ENCODE measurements around the gene CERT1. TPM values are rescaled to one million over a fixed set of nuclear protein-coding genes. Genes with fewer than 3 reads are reported as not detected.
"Not testable (repeated sequence)": the region's sequence is repeated elsewhere in the genome, so short reads cannot be mapped to it uniquely, and the experiment has no call there.

CERT1 gene
- total RNA-seq, 1 experiment from 2014 or later, result 21.8 TPM

DNA sequence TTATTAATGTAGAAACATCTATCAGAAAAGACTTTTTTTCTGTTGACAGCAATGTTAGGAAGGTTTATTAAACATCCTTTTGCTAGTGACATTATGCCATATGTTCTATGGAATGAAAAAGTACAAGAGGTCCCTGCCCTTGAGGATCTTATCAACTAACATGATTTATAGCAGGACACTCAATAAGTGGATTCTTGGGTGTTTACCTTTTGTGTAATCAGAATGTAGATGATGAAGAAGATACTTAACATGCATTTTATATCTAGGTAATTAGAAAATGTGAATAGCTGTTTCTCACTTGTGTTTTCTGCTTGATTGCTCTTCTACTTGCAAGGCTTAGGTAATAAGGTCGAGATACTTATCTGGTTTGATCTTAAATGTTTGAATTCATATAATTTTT lies 169.5 kb downstream of the CERT1 start:
- DNase-seq (ENCODE audit: low read depth, low spot score), result no peak
- in situ Hi-C loops (cut with HindIII; ENCODE audit: low pct_unique_long_range_greater_than_20kb, low sequenced_read_pairs), result no loop called here

DNA sequence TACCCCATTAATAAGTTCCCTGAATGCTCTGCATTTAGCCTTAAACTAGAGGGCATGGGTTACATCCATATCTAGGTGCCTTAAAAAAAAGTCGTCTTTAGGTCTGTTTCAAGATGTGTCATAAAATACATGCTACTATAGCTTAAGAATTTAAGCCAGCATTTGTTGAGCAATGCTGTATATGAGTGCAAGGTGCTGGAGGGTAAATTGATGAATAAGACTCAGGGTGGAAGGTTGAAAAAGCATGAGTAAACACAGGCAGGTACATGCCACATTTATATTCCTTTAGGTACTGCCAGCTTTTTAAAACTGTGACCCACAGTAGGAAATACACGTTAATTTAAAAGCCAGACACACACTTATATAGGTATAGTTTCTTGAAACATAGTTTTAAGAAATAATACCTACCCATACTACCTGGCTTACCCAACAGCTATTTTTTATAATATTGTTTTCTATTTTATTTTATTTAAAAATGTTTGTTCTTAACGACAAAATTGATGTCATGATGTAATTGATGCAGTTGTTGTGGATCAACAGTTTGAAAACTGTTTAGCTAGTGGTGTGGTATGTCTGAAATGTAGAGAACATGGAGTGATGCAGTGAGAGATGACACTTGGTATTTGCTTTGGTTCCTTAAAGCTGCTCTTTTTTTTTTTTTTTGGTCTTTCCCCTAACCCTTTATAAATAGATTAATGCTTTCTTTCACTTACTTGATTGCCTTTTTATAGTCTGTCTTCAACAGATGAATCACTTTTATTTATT lies 170.5 kb downstream of the CERT1 start:
- DNase-seq (ENCODE audit: low read depth, low spot score), result no peak
- in situ Hi-C loops (cut with HindIII; ENCODE audit: low pct_unique_long_range_greater_than_20kb, low sequenced_read_pairs), result no loop called here

DNA sequence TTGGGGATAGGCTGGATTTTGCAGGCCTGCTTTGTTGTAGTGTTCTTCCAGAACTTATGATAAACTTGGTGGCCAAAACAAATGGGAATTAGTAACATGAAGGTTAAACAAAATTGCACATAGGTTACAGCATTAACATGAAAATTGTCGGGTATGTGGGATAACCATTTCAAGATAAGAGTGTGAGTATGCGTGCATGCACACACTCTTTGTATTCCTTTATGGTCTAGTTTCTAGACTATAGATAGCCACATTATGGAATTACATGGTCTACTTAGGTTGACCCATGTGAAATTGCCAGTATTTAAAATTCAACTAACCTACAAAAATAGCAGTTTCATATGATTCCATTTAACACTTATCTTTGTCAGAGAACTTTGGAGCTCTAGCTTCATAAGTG lies 173.0 kb downstream of the CERT1 start:
- no peak for DNase-seq (ENCODE audit: low read depth, low spot score)
- in situ Hi-C loops (cut with HindIII; ENCODE audit: low pct_unique_long_range_greater_than_20kb, low sequenced_read_pairs), result no loop called here

DNA sequence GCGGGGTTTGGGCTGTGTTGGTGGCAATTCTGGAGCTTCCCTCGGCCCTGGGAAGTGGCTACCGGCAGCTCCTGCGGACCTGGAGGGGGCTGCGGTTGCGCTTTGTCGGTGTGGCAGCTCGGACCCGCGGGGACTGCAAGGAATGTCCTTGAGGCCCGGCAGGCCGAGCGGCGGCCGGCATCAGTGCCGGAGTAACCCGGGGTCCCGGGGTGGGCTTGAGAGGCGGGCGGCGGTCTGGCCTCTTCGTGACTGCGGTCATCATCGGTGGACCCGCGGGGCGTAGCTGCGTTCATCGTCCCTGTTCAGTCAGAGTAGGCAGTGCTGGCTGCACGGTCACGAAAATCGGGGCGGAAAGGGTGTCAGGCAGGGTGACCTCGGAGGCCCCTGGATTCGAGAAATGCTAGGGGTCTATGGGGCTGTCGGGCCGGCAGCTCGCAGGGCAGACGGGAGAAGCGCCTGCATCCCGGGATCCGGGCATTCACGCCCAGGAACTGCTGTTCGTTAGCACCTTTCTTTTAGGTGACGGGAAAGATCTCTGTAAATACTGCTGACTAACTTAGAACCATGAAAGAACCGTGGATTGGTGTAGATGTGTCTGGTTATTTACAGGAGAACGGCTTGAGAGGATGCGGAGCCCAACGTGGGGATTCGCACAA lies 173.9 kb downstream of the CERT1 start:
- in situ Hi-C loops (cut with HindIII; ENCODE audit: low pct_unique_long_range_greater_than_20kb, low sequenced_read_pairs), result no loop called here

DNA sequence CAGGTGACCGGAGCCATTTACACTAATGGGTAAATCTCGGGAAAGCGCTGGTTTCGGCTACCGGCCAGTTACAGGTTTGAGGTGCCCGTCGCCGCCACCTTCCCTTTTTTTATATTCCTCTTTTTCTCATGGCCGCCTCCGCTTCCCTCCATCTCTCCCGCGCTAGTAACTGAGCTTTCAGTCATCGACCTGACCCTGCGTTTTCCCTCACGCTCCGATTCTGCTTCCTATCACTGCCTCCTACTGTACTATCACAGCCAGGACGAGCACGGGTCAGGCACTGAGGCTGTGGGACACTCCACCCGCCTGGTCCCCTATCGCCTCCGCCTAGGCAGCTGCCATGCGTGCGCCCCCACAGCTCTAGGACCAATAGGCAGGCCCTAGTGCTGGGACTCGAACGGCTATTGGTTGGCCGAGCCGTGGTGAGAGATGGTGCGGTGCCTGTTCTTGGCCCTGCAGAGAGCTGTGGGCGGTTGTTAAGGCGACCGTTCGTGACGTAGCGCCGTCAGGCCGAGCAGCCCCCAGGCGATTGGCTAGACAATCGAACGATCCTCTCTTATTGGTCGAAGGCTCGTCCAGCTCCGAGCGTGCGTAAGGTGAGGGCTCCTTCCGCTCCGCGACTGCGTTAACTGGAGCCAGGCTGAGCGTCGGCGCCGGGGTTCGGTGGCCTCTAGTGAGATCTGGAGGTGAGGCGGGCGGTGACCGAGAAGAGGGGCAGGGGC lies 174.7 kb downstream of the CERT1 start, which contains the start of gene HMGCR:
Gene HMGCR, plus strand, starts transcription at position 606 of the 722 bp plus-strand sequence. CDS start 5,386 bp downstream, outside the sequence.
- in situ Hi-C loops (cut with HindIII; ENCODE audit: low pct_unique_long_range_greater_than_20kb, low sequenced_read_pairs), result no loop called here
- DNase-seq (ENCODE audit: low read depth, low spot score), result peak; percentile 99

More for the DNA sequence above, 173.9 kb downstream of the CERT1 start:
- peak; percentile 26 for DNase-seq (ENCODE audit: low read depth, low spot score)

DNA sequence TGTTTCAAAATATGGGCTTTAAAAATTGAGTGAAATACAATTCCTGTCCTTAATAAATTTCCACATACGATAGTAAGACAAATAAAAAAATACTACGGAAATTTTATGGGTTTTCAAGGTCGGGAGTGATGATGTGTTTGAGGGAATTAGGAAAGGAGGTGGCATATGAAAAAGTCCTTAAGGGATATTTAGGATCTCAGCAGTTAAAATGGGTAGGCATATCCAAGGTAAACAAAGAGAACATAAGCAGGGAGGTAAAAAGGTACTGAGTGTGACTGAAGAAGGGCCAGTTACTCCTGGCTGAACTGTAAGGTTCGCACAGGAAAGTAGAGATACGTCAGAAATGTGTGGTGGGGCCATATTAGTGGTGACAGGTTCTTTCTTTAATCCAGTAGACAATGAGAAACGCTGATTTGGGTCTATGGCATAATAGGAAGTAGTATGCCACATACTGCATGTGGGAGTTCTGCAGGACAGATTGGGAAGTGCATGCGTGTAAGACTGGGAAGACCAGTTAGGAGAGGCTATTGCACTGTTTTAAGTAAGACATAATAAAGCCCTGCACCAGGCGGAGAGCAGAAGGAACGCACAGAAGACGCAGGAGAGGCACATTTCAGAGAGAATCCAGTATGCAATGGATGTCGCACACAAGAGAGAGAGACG lies 175.3 kb downstream of the CERT1 start:
- in situ Hi-C loops (cut with HindIII; ENCODE audit: low pct_unique_long_range_greater_than_20kb, low sequenced_read_pairs), result no loop called here

DNA sequence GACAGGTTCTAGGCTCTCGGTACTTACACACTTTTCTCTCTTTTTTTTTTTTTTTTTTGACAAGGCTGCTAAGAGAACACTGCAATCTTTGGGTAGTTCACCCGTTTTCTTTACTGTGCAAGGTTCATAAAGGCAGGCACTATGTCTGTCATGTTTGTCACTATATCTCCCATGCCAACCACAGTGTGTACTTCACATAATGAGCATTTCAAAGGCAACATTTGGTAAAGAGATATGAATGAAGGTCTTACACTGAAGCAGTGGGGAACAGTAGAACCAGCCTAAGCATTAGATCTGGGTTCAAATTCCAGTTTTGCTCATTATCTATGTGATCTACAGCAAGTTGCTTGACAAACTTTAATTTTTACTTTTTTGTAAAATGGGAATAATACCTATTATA lies 175.9 kb downstream of the CERT1 start:
- in situ Hi-C loops (cut with HindIII; ENCODE audit: low pct_unique_long_range_greater_than_20kb, low sequenced_read_pairs), result no loop called here
- peak; percentile 15 for DNase-seq (ENCODE audit: low read depth, low spot score)

More for the DNA sequence above, 175.3 kb downstream of the CERT1 start:
- DNase-seq (ENCODE audit: low read depth, low spot score), result peak; percentile 93

DNA sequence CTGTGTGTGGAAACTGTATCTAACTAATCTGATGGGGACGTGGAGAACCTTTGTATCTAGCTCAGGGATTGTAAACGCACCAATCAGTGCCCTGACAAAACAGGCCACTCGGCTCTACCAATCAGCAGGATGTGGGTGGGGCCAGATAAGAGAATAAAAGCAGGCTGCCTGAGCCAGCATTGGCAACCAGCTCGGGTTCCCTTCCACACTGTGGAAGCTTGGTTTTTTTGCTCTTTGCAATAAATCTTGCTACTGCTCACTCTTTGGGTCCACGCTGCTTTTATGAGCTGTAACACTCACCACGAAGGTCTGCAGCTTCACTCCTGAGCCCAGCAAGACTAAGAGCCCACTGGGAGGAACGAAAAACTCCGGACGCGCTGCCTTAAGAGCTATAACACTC lies 177.0 kb downstream of the CERT1 start:
- DNase-seq (ENCODE audit: low read depth, low spot score); in situ Hi-C loops (cut with HindIII; ENCODE audit: low pct_unique_long_range_greater_than_20kb, low sequenced_read_pairs): not testable (repeated sequence)

DNA sequence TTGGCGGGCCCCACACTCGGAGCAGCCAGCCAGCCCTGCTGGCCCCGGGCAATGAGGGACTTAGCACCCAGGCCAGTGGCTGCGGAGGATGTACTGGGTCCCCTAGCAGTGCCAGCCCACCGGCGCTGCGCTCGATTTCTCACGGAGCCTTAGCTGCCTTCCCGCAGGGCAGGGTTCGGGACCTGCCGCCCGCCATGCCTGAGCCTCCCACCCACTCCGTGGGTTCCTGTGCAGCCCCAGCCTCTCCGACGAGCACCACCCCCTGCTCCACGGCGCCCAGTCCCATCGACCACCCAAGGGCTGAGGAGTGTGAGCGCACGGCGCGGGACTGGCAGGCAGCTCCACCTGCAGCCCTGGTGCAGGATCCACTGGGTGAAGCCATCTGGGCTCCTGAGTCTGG lies 177.7 kb downstream of the CERT1 start:
- in situ Hi-C loops (cut with HindIII; ENCODE audit: low pct_unique_long_range_greater_than_20kb, low sequenced_read_pairs); DNase-seq (ENCODE audit: low read depth, low spot score): not testable (repeated sequence)

DNA sequence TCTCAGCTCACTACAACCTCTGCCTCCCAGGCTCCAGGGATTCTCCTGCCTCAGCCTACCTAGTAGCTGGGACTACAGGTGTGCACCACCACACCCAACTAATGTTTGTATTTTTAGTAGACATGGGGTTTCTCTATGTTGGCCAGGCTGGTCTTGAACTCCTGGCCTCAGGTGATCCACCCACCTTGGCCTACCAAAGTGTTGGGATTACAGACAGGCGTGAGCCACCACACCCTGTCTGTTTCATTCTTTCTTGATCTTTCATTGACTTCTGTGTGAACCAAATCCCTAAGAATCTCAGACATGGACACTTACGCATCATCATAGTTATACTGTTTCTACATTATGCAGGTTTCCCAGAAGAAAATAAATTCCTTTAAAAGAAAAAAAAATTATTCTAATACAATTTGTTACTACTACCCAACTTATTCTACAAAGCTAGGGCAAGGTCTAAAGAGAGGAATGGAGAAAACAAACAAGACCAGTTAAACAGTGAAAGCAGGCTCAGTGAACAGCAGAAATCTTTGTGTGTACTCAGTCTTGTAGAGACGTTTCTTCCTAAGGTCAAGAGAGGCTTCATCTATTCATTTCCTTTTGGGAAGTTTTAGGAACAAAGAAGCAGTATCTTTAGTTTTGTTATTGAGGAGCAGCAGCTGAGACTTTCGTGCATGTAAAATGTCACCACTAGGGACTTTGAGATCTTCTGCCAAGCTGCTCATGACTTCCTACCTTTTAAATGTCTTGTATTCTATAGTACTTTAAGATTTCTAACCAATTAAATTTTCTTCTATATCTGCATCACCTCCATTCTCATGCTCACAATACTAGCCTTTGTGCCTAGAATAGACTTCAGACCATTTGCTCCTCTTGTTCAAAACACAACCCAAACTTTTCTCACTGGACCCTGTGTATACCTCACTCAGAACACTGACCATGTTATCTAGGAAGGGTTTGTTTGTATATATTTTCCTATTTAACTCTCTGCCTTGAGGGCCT lies 180.0 kb downstream of the CERT1 start:
- peak; percentile 99 for DNase-seq (ENCODE audit: low read depth, low spot score)
- in situ Hi-C loops (cut with HindIII; ENCODE audit: low pct_unique_long_range_greater_than_20kb, low sequenced_read_pairs), result no loop called here

DNA sequence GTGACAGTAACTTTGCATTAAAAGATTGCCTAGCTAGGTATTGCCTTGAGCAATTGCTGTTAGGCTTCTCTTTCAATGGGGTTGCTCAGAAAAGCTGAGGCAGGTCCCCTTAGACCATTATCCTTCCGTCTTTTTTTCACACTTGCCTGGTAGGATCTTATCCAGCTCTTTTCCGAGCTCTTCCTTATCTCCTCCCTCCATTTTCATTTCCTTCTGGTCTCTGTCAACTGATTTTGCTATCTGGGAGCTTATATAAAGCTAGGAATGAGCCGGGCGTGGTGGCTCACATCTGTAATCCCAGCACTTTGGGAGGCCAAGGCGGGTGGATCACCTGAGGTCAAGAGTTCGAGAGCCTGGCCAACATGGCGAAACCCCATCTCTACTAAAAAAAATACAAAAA lies 181.0 kb downstream of the CERT1 start:
- no peak for DNase-seq (ENCODE audit: low read depth, low spot score)
- in situ Hi-C loops (cut with HindIII; ENCODE audit: low pct_unique_long_range_greater_than_20kb, low sequenced_read_pairs), result no loop called here

Small RNAs within 50 kb of the gene (small RNA-seq; reads per million reads assigned to genes)
- 0 reads per million in 2 experiments for gene RNU7-175P

Other genes with a start within 250 kb of the CERT1 start
- 115 and 125 TPM in 2 replicates for gene HMGCR, start 174.4 kb downstream of the CERT1 start, total RNA-seq (2014; rRNA removed; shearing (Covaris generic))
- gene POLK, start 262 bp upstream of the CERT1 start, total RNA-seq (2014; rRNA removed; shearing (Covaris generic)), result 22.3 and 25.0 TPM in 2 replicates
- 0.08 and 0.69 TPM in 2 replicates for gene ANKDD1B, start 99.8 kb upstream of the CERT1 start, total RNA-seq (2014; rRNA removed; shearing (Covaris generic))
- 12.5 and 18.3 TPM in 2 replicates for gene POC5, start 205.8 kb upstream of the CERT1 start, total RNA-seq (2014; rRNA removed; shearing (Covaris generic))